Measurements from ENCODE around the gene SPC25. TPM values are rescaled to one million over a fixed set of nuclear protein-coding genes. Genes with fewer than 3 reads are reported as not detected.

The SPC25 gene
- total and polyA plus RNA-seq, 2 donors (not counting 1 experiment from before 2014, with no cell fraction given) = 0.12 to 0.64 TPM

GRCh38 chr2:168892327-168892726 lies 2.1 kb upstream of the SPC25 start:
- intact Hi-C loops (cut with micrococcal nuclease) = loop anchor here (5.0 kb wide), 1 partner anchor 435 kb away; the partner anchor contains the start of gene CERS6
- H3K9me3 ChIP-seq (ENCODE audit: control extremely low read depth in 1 of 3, control insufficient read depth in 2 of 3, insufficient read depth in 1 of 3, low read length in 2 of 3) = no peaks in the 10 kb centered on the region
- H3K4me3 ChIP-seq (ENCODE audit: control extremely low read depth in 1 of 5, extremely low read depth in 1 of 5, insufficient read depth in 1 of 5, low read depth in 2 of 5, low read length in 4 of 5) = no peak overlapping the region
- H4K20me1 ChIP-seq (ENCODE audit: control insufficient read depth, insufficient read depth, low read length, poor library complexity, severe bottlenecking) = no peaks in the 10 kb centered on the region
- peaks cover 0 to 7% (median 2%) of the 10 kb centered on the region in 4 experiments for H3K27me3 ChIP-seq (replicated peaks in 1 of 4; ENCODE audit: control extremely low read depth in 1 of 4, control insufficient read depth in 3 of 4, insufficient read depth in 4 of 4, low read length in 3 of 4)
- peaks cover 17% of the 10 kb centered on the region for H3K27me3 Mint-ChIP-seq
- H3K4me1 ChIP-seq (ENCODE audit: control insufficient read depth in 2 of 2, insufficient read depth in 2 of 2, low read length in 2 of 2) = peaks cover 8 to 12% of the 10 kb centered on the region in 2 donors
- no peaks in the 10 kb centered on the region for H3K36me3 ChIP-seq (replicated peaks in 1 of 2; ENCODE audit: control extremely low read depth in 1 of 2, control insufficient read depth in 1 of 2, extremely low read depth in 1 of 2, insufficient read depth in 2 of 2, low read length in 1 of 2)
- ATAC-seq (ENCODE audit: low read depth) = no peak
- H3K4me1 Mint-ChIP-seq = peaks cover 9% of the 10 kb centered on the region
- ChIA-PET POLR2A (no interaction called here), CTCF (no interaction called here)
- H3K27ac ChIP-seq (ENCODE audit: low read length in 2 of 2) = no peak overlapping the region
- H3K27ac Mint-ChIP-seq = no peak overlapping the region
- H3K4me2 ChIP-seq (replicated peaks; ENCODE audit: low read depth, low read length, poor library complexity, severe bottlenecking) = no peak overlapping the region
- TF ChIP-seq, protein P1, sequence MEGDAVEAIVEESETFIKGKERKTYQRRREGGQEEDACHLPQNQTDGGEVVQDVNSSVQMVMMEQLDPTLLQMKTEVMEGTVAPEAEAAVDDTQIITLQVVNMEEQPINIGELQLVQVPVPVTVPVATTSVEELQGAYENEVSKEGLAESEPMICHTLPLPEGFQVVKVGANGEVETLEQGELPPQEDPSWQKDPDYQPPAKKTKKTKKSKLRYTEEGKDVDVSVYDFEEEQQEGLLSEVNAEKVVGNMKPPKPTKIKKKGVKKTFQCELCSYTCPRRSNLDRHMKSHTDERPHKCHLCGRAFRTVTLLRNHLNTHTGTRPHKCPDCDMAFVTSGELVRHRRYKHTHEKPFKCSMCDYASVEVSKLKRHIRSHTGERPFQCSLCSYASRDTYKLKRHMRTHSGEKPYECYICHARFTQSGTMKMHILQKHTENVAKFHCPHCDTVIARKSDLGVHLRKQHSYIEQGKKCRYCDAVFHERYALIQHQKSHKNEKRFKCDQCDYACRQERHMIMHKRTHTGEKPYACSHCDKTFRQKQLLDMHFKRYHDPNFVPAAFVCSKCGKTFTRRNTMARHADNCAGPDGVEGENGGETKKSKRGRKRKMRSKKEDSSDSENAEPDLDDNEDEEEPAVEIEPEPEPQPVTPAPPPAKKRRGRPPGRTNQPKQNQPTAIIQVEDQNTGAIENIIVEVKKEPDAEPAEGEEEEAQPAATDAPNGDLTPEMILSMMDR (IDR thresholded peaks at IDR 0.05) = no peak
- TF ChIP-seq EZH2 (IDR thresholded peaks at IDR 0.05; ENCODE audit: borderline replicate concordance, insufficient read depth, low read depth, low read length, poor library complexity, severe bottlenecking) = no peak
- no CpG with 5 or more reads among the region's 3 CpGs for WGBS (ENCODE audit: insufficient coverage)
- no peaks in the 10 kb centered on the region for H3K79me2 ChIP-seq (ENCODE audit: control insufficient read depth, insufficient read depth, low read length)
- H3K9me3 Mint-ChIP-seq (ENCODE audit: insufficient read depth) = no peaks in the 10 kb centered on the region
- no peak overlapping the region for H3K9ac ChIP-seq (ENCODE audit: low read length)
- DNase-seq = no peak
- H2AFZ ChIP-seq (ENCODE audit: insufficient read depth, low read depth, low read length, poor library complexity, severe bottlenecking) = no peak overlapping the region
- no peak overlapping the region for H3K4me3 Mint-ChIP-seq

GRCh38 chr2:168889635-168890005 lies 610 bp downstream of the SPC25 start:
- H3K4me3 ChIP-seq (ENCODE audit: control extremely low read depth in 1 of 5, extremely low read depth in 1 of 5, insufficient read depth in 1 of 5, low read depth in 2 of 5, low read length in 4 of 5) = peak overlapping the region in 4 of 5 experiments; percentile 54 to 77 (median 61)
- H4K20me1 ChIP-seq (ENCODE audit: control insufficient read depth, insufficient read depth, low read length, poor library complexity, severe bottlenecking) = no peaks in the 10 kb centered on the region
- H3K9me3 ChIP-seq (ENCODE audit: control extremely low read depth in 1 of 3, control insufficient read depth in 2 of 3, insufficient read depth in 1 of 3, low read length in 2 of 3) = no peaks in the 10 kb centered on the region
- DNase-seq = peak; percentile 12
- peaks cover 0 to 7% (median 2%) of the 10 kb centered on the region in 4 experiments for H3K27me3 ChIP-seq (replicated peaks in 1 of 4; ENCODE audit: control extremely low read depth in 1 of 4, control insufficient read depth in 3 of 4, insufficient read depth in 4 of 4, low read length in 3 of 4)
- Mint-ChIP-seq H3K27me3 (peaks cover 9% of the 10 kb centered on the region), H3K4me1 (peaks cover 9% of the 10 kb centered on the region), H3K27ac (no peak overlapping the region), H3K9me3 (ENCODE audit: insufficient read depth) (no peaks in the 10 kb centered on the region), H3K4me3 (peak overlapping the region; percentile 98)
- peak overlapping the region; percentile 75 for H3K9ac ChIP-seq (ENCODE audit: low read length)
- intact Hi-C loops (cut with micrococcal nuclease) = loop anchor here (5.0 kb wide), 1 partner anchor 432 kb away; the partner anchor contains the start of gene CERS6
- peak overlapping the region; percentile 96 for H3K4me2 ChIP-seq (replicated peaks; ENCODE audit: low read depth, low read length, poor library complexity, severe bottlenecking)
- CTCF ChIA-PET = interaction anchor here (1.7 kb wide), 1 partner anchor 9 kb away, joined by 4 read pairs; no protein-coding TSS in a partner anchor
- H2AFZ ChIP-seq (ENCODE audit: insufficient read depth, low read depth, low read length, poor library complexity, severe bottlenecking) = peak overlapping the region; percentile 95
- H3K4me1 ChIP-seq (ENCODE audit: control insufficient read depth in 2 of 2, insufficient read depth in 2 of 2, low read length in 2 of 2) = peaks cover 8 to 12% of the 10 kb centered on the region in 2 donors
- no peak for ATAC-seq (ENCODE audit: low read depth)
- H3K79me2 ChIP-seq (ENCODE audit: control insufficient read depth, insufficient read depth, low read length) = no peaks in the 10 kb centered on the region
- whole genome bisulfite sequencing (ENCODE audit: insufficient coverage) = 20% methylated on average over 1 of the region's 3 CpGs
- H3K27ac ChIP-seq (ENCODE audit: low read length in 2 of 2) = no peak overlapping the region
- TF ChIP-seq EZH2 (IDR thresholded peaks at IDR 0.05; ENCODE audit: borderline replicate concordance, insufficient read depth, low read depth, low read length, poor library complexity, severe bottlenecking) = no peak
- TF ChIP-seq, protein P1 (IDR thresholded peaks at IDR 0.05) = no peak
- POLR2A ChIA-PET = no interaction called here
- H3K36me3 ChIP-seq (replicated peaks in 1 of 2; ENCODE audit: control extremely low read depth in 1 of 2, control insufficient read depth in 1 of 2, extremely low read depth in 1 of 2, insufficient read depth in 2 of 2, low read length in 1 of 2) = no peaks in the 10 kb centered on the region
